Astrocyte of the cerebellum (primary cell): ENCODE data around the gene L3MBTL4.

Experiments used
- DNase-seq: peaks from one replicate; pipeline ENCODE4 v3.0.0-alpha.2; 2011; ENCODE audit warnings: low read depth
- H3K4me3 ChIP-seq: 2 replicates; pipeline ENCODE4 v1.5.1; 2011; ENCODE audit warnings: mild to moderate bottlenecking, low read depth, low read length, moderate library complexity
- CTCF ChIP-seq: IDR thresholded peaks from 2 replicates; pipeline ENCODE4 v1.5.1; 2012; ENCODE audit warnings: low read length, low read depth, moderate library complexity, mild to moderate bottlenecking; ENCODE audit errors: missing control alignments
- in situ Hi-C: cut with HindIII; loops from 2 replicates; pipeline ENCODE4 v1.10.0; 2017; ENCODE audit warnings: low sequenced_read_pairs

L3MBTL4 gene

GRCh38 chr18:5993938-5994337 lies 420.8 kb downstream of the L3MBTL4 start:
- H3K4me3 ChIP-seq = no peak overlapping the region
- no peak for TF ChIP-seq CTCF
- in situ Hi-C loops = no loop called here
- no peak for DNase-seq

- no peak overlapping the region for H3K4me3 ChIP-seq
- DNase-seq = no peak
- in situ Hi-C loops = no loop called here
- no peak for TF ChIP-seq CTCF
Observed at GRCh38 chr18:5992381-5992780, 422.3 kb downstream of the L3MBTL4 start.

GRCh38 chr18:5987249-5987648 lies 427.5 kb downstream of the L3MBTL4 start:
- no peak for DNase-seq
- TF ChIP-seq CTCF = no peak
- no peak overlapping the region for H3K4me3 ChIP-seq
- in situ Hi-C loops = no loop called here

- TF ChIP-seq CTCF = no peak
- no peak for DNase-seq
- in situ Hi-C loops = no loop called here
- no peak overlapping the region for H3K4me3 ChIP-seq
Observed at GRCh38 chr18:5986257-5986931, 428.3 kb downstream of the L3MBTL4 start.

- in situ Hi-C loops = no loop called here
- TF ChIP-seq CTCF = no peak
- no peak overlapping the region for H3K4me3 ChIP-seq
- no peak for DNase-seq
Observed at GRCh38 chr18:5984245-5984644, 430.5 kb downstream of the L3MBTL4 start.

GRCh38 chr18:5983488-5983887 lies 431.2 kb downstream of the L3MBTL4 start:
- no peak for TF ChIP-seq CTCF
- H3K4me3 ChIP-seq = no peak overlapping the region
- DNase-seq = no peak
- in situ Hi-C loops = no loop called here
